NK-92 (cell line): ENCODE results near the gene TSHZ3.

Experiments used
- DNase-seq: peaks from one replicate; lab custom pipeline; 2025; ENCODE audit not compliant: unreplicated experiment; lab: John Stamatoyannopoulos, UW

Gene TSHZ3

DNA sequence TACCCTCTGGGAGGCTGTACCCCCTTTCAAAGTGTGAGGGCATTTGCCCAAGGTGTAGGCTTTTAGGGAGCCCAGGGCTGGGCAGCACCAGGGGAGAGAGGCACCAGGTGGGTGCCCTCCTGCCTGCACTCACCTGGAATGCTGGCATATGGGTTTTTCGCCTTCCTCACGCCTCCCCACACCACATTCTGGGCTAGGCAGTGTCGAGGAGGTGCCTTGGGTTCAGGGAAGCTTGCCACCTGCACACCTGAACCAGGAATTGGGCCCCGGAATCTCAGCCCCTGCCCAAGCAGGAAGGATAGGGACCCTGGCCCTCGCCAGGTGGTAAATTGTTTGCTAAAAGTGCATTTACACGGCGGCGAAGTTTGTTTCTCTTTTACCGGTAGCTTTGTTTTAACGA lies 5.1 kb upstream of the TSHZ3 start:
- no peak for DNase-seq

DNA sequence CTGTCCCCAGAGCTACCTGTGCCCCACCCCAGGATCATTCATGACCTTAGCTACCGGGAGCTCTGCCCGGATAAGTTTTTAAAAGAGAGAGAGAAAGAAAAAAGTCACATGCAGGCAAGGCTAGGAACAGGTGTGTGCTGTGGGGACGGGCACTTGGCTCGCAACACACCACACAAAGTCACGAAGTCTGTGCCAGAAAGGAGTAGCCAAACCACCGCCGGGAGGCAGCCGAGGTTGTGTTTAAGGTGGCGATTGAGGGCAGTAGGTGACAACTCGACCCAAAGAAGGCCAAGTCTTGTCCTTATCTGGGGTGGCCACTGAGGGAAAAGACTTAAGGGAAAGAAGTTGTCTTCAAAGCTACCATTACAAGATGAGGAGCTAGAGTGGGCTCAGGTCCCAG lies 4.6 kb upstream of the TSHZ3 start:
- DNase-seq: no peak

DNA sequence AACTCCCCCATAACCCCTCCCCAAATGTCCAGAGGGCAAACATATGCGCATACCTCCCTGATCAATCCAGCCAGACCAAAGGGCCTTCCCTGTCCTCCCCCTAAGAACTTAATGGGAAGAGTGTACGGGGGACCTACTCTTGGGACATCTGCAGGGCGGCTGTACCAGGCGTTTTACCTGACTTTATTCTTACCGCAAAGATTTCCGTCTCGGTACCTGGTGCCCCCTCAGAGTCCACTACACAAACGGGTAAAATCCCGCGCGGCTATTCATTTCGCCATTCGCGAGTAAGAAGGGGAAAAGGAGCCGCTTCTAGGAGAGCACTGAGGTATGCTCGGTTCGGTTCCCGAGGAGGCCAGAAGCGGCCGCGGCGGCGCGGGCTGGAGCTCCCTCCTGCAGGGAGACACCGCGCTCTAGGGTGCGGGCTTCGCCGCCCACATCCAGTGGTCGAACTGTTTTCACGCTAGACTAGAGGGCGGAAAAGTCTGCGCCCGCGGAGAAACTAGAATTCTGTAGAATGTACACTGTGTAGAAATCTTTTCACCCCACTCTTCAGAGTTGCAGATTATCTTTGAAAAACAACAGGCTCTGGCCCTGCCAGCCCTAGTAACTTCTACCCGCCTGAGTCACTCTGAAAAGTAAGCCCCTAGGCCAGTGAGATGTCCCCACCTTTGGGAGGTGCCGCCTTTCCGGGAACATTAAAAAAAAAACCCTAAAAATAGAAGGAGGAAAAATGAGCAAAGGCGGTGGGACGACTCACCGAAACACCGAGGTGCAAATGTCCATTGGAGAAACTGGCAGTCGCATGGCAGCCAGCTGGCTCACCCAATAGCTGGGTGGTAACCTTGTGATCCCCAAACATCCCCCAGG lies 3.8 kb upstream of the TSHZ3 start:
- no peak for DNase-seq

DNA sequence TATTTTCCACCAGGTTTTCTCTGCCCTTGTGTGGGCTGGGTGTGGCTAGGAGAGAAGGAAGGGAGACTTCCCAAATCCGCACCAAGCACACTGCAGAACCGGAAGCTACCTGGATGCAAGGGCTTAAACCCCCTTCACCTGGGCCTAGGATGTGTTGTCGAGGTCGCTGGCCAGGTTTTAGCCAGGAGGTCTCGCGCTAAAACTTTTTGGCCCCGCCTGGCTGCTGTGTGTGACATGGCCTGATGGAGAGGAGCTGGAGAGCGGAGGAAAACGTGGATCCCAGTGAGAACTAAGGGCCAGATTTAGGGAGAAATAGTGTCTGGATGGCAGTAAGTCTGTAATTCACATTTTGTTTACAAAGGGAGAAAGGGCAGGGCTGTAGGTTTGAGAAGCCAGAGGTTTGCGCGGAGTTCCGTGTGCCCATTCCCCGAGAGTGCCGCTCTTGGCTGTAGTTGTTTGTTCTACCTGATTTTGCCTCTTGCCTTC lies 3.1 kb upstream of the TSHZ3 start:
- DNase-seq: no peak

DNA sequence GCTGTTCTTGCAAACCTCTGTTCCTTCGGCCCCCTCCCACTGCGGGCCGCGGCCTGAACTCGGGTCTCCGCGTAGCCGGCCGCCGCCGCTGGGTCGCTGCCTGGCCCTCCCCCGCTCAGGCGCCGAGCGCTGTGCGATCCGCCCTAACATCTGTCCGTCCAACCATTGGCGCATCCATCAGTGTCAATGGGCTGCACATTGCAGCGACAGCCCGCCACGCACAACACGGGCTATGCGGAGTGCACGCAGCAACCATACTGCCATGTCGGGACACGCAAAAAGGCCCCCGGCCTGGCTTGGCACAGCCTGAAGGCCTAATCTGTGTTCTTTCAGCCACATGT lies 2.6 kb upstream of the TSHZ3 start:
- DNase-seq: no peak

DNA sequence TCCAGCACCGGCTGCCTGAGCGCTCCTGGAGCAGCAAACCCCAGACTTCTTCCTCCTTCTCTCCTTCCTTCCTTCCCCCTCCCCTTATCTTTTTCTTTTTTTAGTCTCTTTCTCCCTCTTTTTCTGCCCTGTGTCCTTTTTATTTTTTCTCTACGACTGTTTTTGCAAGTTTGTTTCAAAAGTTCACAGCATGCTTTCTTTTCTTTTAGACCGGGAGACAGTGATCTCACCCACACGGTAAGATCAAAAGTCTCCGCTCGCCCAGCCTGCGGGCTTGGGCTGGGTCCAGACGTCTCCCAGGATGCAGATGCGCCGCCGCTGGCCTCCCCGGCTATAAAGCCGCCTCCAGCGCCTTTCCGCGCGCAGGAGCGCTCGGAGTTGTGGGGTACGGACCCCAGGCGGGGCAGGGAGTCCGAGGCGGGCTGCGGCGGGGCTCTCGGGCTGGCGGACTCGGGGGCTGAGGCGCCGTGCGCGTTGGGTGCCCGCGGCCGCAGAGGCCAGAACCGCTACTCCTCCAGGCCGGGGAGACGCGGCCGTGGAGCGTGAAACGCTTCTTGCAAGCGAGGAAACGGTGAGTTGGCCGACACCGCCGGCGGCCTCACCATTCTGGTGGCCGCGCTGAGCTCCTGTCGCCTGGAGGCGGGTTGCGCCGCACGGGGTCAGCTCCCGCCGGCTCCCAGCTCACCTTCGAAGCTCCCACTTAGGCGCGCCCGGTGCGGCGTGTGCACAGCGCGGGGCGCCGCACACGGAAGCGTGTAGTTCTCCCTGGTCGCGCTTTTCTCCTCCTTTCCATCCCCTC lies 2.0 kb upstream of the TSHZ3 start:
- no peak for DNase-seq

DNA sequence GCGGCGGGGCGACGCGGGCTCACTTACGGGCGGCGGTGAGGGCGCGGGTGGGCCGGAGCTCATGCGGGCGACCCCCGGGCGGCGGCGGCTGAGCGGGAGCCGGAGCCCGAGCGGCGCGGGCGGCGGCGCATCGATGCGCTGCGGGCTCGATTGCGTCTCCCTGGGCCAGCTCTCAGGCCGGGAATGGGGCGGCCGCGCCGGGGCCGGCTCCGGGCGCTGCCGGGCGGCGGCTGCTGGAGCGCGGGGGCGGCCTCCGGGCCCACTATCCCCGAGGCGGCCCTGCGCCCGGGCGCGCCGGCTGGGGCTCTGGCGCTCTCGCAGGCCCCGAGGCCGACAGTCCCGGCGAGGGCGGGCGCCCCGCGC lies 1.4 kb upstream of the TSHZ3 start:
- no peak for DNase-seq

DNA sequence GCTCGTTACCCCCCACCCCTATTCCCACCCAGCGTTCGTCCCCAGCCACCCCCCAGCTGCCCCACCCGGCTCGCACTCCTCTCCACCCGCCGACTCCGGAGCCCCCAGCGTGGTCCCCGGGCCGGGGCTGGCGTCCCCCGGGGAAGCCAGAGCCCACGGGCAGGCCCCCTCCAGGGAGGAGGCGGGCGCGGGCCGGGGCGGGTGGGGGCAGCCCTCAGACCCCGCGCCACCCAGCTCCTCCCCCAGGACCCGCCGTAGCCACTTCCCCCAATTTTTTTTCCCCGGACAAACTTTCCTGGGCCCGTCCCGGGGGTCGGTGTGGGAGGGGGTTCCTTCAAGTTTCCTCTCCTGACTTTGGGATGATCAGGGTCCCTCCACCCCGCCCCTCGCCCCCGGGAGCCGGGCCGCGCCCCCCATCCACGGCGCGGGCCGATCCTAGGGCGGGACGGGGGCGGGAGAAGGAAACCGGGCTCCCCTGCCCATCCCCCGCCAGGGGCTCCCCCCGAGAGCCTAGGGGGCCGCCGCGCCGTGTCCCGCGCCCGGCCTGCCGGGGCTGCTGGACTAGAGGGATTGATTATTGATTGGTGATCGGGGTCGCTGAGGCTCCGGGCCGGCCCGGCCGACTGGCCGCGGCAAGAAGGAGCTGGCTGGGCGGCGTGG lies 927 bp upstream of the TSHZ3 start:
- no peak for DNase-seq

DNA sequence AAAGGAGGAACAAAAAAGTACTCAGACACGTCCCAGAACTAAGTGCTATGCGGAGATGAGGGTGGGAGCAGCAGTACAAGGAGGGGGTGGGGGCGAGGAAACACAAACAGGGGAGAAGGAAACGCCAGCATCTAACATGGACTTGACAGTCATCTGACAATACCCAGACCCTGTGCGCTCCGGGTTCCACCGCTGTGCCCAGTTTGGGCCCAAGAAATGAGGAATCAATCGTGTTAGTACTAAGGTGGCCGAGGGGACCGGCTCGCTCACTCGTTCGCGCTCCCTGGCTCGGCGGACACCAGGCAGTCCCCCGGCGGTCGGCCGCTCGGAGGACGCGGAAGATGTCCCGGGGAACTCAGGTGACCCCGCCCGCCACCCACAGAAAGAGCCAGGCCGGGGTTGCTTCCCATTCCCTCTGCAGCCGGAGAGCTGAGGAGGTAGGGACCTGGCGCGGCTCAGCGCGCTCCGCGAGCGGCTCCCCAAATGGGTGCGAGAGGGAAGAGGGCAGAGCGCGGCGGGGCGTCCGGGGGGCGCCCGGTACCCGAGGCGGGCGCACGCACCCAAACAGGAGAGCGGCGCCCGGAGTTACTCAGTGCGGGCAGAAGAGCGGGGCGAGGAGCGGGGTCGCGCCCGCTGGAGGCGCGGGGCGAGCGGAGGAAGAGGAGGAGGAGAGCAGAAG lies 616 bp downstream of the TSHZ3 start:
- no peak for DNase-seq

DNA sequence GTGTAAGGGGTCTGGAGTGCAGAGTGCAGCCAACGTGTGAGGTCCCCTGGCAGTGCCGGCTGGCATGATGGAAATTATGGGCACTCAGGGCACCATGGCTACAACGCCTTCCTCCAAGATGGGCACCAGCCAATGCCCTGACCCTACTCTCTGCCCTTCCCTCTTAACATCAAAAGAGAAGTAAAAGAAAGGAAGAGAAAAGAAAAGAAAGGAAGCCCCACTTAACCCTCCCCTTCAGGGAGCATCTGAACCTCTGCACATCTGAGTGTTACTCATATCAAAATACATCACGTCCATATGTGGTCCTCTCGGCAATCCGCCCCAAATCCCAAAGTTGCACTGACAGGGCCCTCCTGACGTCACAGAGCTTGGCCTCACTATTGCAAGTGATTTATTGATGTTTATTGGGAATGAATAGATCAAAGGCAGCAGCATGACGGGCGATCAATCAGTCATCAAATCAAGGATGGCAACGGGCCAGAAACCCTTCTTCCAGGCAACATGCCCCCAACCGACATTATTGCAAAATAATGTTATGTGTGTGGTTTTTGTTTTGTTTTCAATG lies 1.3 kb downstream of the TSHZ3 start:
- no peak for DNase-seq

DNA sequence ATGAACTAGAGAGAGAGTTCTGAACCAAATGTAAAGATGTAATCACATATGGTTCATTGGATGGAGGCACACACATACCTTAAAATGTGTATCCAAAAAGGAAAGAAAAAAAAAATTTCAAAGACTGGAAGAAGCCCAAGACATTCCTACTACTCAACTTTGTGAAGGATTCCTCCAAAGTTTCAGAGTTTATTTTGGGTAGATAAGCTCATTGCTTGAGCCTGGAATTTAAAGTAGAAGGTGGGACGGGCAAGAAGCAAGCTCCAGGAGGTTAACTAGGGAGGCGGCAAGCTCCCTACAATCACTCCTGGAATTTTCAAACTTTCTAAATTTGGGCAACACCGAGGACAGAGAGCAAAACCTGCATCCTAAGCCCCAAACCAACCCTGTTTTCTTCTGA lies 1.9 kb downstream of the TSHZ3 start:
- no peak for DNase-seq

DNA sequence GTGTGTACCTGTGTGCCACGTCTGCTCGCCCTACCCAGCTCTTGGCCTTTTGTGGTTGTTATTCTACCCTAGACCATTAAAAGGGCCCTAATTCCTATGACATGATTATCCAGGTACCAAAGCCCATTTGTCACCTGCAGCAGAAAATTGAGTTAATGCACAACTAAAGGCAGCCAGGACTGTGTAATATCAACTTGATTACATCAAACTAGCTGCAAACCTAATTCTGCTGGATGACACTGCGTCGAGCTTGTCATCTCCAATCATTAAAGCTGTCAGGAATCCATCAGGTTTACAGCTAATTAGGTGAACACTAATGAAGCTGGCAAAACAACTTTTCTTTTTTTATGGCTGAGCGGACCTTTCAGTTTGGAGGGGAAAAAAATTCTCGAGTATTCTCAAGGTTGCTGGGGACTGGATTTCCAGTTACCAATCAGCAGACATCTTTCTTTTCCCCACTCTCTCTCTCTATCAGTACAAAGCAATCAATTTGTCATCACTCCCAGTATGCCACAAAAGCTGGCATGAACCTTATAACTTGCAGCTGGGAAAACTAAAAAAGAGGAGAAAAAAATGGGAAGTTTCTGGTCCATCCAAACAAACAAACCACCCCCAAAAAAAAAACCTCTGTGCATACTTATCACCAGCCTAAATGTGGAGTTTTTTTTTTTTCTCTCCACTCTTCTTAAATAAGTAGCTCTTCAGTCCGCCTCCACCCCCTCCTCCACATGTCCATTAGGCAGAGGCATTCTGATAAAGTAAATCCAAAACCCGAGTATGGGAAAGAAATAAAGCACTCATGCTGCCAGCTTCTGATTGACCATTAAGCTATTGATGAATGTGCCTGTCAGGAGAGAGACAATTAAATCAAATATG lies 2.8 kb downstream of the TSHZ3 start:
- no peak for DNase-seq

DNA sequence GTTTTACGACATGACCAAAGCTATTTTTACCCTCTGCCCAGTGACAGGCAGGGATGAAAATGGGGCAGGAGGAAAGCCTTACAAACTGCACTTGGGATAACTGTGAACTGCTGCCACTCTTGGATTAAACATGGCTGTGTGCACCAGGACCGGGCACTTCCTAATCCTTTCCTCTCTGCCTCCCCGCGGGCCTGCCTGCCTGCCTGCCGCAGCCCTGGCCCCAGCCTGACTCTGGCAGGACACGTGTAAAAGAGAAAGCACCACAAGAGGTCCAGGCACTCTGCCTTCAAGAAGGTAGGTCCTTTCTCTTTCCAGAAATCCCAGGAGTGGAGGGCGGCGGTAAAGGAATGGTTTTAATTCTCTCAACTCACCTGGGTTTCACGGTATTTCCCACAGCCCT lies 4.8 kb downstream of the TSHZ3 start:
- no peak for DNase-seq

DNA sequence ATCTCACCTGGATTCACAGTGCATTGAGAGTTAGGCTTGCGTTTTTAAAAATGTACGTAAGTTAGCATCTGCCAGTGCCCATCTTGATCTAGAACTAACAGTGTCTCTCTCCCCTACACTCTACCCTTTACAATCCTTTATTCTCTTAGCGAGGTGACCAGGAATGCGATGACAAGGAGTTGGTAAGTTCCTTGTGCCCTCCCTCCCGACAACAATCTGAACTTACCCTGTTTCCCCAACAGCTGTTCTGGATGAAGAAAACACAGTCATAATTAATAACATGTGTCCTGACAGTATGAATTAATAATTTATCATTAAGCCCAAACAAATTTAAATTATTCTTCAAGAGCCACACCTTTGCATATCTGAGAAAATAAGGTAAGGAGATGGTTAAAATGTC lies 6.3 kb downstream of the TSHZ3 start:
- DNase-seq: no peak

DNA sequence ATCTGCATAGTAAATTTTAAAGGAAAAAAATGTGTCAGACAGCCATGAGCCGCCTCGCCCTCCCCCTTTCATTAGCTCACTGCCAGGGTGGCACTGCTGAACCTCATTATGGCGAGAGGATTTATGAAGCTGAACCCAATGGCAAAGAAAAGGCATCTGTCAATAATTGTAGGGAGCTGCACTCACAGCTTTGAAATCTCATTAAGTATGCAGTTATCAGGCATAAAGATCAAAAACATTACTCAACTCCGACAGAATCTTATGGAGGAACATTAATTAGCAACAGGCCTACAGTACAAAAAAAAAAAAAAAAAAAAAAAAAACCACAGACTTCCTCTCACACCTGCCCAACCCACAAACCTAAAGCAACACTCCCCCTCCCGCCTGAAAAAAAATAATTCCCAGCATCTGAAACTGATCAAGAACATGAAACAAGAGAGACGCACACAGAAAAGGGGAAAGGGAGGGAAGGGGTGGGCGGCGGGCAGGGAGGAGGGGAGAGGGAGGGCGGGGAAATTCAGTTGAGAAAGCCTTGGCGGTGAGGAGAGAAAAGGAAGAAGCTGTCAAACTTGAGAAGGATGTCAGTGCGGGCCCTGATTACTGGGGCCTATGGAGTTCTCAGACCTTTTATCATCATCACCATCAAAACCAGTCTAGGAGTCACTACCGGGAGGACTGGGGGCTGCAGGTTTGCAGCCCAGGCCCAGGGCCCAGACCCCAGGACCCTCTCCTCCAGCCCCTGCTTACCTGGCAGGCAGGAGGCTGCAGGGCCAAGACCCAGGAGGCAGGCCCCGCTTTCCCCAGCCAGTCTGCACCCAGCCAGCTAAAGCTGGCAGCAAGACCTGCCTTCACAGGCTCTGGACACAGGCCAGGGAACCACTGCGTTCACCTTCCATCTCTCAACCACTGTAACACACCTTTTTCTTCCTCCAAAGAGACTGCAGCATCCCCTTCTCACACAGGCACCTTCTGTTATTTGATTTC lies 8.9 kb downstream of the TSHZ3 start:
- DNase-seq: no peak

DNA sequence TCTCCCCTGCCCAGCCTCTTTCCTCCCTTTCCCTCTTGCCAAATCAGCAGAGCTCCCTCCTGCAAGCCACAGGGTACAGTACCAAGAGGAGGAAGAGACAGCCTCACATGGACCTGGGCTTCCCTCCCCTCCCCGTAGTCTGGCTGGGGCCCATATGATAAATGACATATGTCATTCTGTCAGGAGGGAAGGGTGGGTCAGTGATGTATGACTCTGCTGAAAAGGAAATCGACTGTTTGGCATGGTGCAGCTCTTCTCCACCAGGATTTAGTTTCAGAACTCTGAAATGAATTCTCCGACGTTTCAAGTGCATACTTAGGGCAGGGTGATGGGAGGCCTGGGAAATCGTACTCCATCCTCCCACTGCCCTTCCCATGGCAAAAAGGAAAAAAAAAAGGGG lies 9.8 kb downstream of the TSHZ3 start:
- DNase-seq: no peak

DNA sequence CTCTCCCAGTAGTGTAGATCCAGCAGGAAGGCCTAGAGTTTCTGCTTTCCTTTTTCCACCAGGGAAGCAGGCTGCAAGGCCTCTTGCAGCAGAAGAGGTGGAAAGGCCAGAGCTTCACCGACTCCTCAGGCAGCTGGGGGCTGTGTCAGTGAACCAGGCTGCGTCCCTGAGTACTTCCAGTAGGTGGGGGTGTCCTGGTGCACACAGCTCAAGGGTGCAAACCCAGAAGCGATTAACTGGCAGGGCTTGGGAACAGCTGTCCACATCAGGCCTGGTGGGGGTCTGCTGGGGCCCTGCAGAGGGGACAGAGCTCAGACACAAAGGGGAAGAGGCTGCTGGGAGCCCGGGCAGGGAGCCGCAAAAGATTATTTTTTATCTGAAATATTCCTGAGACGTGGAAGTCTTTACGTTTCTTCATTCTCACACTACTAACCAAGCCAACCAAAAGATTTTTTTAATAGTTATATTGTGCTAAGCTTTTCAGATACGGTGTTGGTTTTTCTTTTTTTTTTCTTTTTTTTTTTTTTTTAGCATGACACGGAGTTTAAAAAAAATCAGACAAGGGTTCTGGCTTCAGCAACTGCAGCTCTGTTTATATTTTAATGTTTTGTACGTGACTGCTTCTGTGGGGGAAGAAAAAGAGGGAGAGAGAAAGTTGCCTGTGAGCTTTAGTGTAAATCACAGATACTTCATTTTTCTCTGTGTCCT lies 11.0 kb downstream of the TSHZ3 start:
- no peak for DNase-seq
